Measurements from ENCODE around the gene CCDC169.

Gene CCDC169

GRCh38 chr13:36231236-36231635, 66.4 kb downstream of the CCDC169 start:
- no peak for DNase-seq

DNA sequence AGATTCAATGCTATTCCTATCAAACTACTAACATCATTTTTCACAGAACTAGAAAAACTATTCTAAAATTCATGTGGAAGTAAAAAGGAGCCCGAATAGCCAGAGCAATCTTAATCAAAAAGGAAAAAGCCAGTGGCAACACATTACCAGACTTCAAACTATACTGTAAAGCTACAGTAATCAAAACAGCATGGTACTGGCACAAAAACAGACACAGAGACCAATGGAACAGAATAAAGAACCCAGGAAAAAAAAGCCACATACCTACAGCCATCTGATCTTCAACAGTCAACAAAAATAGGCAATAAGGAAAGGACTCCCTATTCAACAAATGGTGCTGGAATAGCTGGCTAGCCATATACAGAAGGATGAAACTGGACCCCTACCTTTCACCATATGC, 72.9 kb downstream of the CCDC169 start:
- DNase-seq: no peak

GRCh38 chr13:36219883-36220282, 77.7 kb downstream of the CCDC169 start:
- no peak for DNase-seq

DNA sequence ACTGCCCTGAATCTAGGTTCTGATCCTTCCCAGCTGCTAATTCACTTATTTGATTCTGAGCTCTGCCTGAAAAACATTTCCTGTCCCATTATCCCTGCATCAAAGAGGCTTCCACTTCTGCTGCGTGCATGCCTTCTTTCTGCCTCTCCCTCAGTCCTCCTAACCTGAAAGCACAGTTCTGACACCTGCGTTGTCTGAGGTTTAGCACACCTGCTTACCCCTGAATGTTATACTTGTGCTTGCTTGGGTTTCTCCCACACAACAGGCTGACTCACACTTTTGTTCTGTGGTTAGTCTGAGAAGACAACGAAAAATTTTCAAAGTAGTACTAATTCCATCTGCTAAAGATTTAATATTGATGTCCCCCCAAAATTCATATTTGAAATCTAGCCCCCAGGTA, 80.2 kb downstream of the CCDC169 start:
- DNase-seq: no peak

DNA sequence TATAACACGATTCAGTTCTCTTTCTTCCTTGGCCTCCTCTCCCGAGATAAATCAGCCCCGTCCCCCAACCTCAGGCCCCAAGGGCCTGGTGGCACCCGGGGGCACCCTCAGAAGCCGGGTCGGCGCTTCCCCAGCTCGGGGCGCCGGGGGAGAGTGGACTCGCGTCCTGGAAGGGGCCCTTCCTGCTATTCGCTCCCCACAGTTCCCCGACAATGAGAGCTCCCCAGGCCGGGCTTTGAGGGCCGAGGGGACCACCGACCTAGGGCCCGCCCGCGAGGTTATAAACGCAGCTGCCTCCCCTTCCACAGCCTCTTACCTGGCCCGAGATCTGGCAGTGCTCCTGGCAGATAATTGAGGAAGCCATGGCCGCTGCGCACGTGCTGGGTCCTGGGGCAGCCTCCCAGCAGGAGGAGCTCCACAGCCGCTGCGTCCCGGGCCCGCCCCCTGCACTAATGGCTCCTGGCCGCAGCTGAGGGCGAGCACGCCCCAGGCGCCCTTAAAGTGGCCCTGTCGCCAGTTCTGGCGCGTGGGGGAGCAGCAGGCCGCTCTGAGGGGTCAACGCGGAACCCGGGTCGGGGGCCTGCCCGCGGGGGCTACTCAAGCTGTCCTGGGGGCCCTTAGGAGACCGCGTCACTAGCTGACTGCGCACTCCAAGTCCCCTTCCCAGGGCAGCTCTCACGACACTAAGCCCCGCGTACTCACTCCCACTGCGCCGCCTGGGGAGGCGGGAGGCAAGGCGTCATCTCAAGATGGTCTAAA, 83.3 kb downstream of the CCDC169 start, which contains the start of gene SOHLH2:
SOHLH2 (minus strand) TSS at position 394 of the 759 bp plus-strand sequence; CDS start at position 364, 30 bp downstream.
- DNase-seq: no peak

DNA sequence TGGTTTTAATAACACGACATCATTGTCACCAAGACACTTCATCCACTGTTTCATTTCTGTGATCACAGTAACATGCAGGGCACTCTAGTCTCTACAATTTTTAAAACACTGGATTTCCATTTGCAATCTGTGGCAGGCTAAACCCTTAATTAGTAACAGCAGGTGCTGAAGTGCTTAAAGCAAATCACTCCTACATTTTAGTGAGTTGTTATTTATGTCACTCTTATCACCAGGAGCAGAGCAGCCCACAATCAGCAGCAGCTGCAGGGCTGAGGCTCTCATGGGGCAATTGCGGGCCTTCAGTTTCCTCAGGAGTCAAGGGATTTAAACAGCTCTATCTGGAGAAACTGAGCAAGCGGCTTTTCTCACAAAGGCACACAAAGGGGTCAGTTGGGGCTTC, 84.8 kb downstream of the CCDC169 start:
- DNase-seq: no peak

- DNase-seq: no peak
These were observed 86.0 kb downstream of the CCDC169 start for GRCh38 chr13:36211567-36211966.

DNA sequence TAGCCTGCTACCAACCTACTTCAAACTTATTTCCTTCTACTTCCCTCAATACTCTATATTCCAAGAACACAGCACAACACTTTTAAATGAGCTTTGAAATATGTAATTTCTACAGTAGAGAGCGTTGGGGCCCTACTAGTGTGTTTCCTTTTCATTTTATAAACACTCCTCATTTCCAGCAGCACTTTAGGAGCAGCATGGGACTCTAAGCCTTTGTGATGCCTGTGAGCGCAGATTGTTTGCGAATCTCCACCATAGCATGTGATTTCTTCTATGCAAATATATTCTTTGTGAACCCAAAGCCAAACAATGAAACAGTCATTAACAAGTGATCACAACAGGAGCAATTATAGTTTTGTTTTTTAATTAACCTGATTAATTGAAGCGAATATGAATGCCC, 86.9 kb downstream of the CCDC169 start:
- no peak for DNase-seq

- no peak for DNase-seq
These were observed 89.9 kb downstream of the CCDC169 start for GRCh38 chr13:36207672-36208071.

GRCh38 chr13:36193151-36193855, 104.3 kb downstream of the CCDC169 start:
- DNase-seq: no peak

GRCh38 chr13:36192166-36192565, 105.4 kb downstream of the CCDC169 start:
- DNase-seq: no peak

GRCh38 chr13:36190771-36191170, 106.8 kb downstream of the CCDC169 start:
- no peak for DNase-seq

- no peak for DNase-seq
These were observed 109.2 kb downstream of the CCDC169 start for GRCh38 chr13:36188441-36188840.

DNA sequence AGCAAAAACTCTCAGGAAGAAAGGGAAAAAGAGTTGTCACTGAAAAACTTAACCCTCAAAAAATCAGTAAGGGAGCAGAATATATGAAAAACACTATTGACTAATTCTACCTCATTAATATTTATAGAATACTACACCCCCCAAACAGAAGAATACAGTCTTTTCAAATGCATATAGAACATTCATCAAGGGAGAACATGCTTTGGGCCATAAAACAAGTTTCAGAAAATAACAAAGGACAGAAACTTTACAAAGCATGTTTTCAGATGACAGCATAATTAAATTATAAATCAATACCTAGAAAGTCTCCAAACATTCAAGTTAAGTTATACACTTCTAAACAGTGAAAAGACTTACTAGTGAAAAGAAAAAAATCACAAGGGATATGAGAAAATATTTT, 113.7 kb downstream of the CCDC169 start:
- no peak for DNase-seq

Data from activated effector memory CD4-positive, alpha-beta T cell treated with Interleukin-2 at 50 U/mL for 16 hours (primary cell).